Activated CD8-positive, alpha-beta memory T cell treated with anti-CD3 and anti-CD28 coated beads for 24 hours (primary cell): Measurements from ENCODE around the gene APOA4.

Source experiments
- DNase-seq: peaks from one replicate; pipeline ENCODE4 v3.0.0-alpha.2; 2020

The APOA4 gene

DNA sequence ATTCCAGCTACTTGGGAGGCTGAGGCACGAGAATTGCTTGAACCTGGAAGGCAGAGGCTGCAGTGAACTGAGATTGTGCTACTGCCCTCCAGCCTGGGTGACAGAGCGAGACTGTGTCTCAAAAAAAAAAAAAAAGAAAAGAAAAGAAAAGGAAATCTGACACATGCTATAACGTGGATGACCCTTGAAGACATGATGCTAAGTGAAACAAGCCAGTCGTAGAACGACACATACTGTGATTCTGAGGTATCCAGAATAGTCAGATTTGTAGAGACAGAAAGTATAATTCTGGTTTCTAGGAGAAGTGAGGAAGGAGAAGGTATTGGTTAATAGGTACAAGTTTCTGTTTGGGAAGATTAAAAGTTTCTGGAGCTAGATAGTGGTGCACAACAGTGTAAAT, 24.7 kb downstream of the APOA4 start:
- no peak for DNase-seq

DNA sequence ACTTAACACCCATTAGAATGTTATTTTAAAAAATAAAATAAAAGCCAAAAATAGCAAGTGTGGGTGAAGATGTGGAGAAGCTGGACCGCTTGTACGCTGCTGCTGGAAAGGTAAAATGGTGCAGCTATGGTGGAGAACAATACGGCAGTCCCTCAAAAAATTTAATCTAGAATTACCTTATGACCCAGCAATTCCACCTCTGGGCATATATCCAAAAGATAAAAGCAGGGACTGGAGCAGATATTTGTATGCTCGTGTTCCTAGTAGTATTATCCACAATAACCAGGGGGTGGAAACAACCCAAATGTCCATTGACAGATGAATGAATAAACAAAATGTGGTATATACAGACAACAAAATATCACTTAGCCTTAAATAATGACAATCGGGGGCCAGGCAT, 25.3 kb downstream of the APOA4 start:
- no peak for DNase-seq

GRCh38 chr11:116796548-116796947, 26.6 kb downstream of the APOA4 start:
- no peak for DNase-seq

- no peak for DNase-seq
These were observed 28.3 kb downstream of the APOA4 start for GRCh38 chr11:116794851-116795250.

- no peak for DNase-seq
These were observed 29.4 kb downstream of the APOA4 start for GRCh38 chr11:116793772-116794097.

DNA sequence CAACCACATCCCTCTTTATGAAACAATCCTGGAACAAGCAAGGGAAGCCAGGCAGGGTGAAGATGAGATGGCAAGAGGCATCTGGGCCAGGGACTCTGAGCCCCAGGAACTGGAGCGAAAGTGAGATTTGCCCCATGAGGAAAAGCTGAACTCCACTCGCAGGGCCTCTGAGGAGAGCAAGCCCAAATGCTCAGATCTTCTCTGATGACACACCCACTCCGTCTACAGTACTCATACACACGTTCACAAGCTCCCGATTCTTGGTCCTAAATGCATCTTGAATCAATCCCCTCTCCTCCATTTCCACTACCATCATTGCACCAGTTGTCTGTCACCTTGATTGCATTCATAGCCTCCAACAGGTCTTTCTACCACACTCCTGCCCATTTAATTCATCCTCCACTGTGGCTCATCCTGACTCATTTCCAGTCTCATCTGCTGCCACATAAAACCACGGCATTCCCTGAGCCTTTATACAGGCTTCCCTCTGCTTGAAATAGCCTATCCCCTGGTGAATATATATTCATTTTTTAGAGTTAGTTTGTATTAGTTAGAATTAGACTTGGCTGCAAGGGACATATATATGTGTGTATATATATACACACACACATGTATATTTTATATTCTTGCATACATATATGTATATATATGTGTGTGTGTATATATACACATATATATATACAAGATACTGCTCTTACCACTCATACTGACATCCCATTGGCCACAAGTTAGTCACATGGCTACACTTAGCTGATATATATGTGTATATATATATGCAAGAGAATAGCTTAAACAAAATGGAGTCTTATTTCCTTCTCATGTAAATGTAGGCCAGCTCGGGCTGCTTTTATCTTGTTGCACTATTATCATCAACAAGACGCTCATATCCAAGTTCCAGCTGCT, 30.0 kb downstream of the APOA4 start:
- DNase-seq: no peak

GRCh38 chr11:116792144-116792868, 30.8 kb downstream of the APOA4 start:
- DNase-seq: no peak

DNA sequence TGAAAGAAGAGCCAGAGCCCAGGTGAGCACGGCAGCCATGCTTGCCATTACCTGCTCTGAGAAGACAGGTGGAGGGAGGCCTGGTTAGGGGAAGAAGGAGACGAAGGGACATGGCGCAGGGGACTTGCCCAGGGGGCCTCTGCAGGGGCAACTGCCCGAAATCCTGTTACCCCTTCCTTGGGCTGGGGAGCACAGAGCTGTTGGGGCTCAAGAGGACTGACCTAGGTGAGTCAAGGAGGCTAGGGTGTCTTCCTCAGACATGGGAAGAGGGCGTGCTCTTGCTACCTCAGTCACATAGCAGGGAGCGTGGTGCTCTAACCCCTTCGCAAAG, 31.3 kb downstream of the APOA4 start, which contains the start of gene APOA5:
Gene APOA5 (minus strand): TSS at position 67 of the 331 bp plus-strand sequence. CDS start 19 bp downstream, at position 48.
- no peak for DNase-seq

DNA sequence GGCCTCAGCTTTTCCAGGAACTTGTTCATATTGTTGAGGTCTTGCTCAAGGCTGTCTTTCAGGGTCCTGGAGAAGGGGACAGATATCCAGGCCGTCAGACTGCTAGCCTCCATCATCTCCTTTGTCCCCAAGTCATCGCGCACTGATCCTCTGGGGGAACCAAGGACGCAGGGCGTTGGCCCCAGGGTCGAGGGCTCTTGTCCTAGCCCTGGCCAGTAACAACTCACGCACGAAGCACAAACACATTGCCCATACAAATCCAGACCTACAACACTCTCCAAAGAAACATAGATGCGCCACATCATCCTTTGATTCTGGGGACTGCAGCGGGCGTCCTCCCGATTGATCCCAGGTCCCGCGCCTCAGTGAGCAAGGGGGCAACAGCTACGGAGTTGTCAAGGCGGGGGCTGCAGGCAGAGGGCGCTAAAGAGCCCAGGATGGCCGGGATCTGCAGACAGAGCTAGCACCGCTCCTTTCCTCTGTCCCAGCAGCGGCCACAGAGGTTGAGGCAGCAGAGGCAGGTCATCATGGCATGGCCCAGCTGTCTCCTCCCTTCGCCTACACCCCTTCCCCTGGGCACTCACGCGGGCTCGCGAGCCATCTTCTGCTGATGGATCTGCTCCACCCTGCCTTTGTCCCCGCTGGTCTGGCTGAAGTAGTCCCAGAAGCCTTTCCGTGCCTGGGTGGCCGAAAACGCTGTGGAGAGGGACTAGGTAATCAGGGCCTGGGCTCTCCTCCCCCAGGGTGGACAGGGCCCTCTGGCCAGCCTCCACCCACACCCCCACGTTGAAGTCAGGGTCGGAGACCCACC, 31.9 kb downstream of the APOA4 start:
- peak; percentile 92 for DNase-seq

GRCh38 chr11:116790167-116791001, 32.7 kb downstream of the APOA4 start:
- DNase-seq: no peak

- DNase-seq: no peak
These were observed 34.1 kb downstream of the APOA4 start for GRCh38 chr11:116788975-116789374.

GRCh38 chr11:116788534-116788933, 34.6 kb downstream of the APOA4 start:
- DNase-seq: no peak

DNA sequence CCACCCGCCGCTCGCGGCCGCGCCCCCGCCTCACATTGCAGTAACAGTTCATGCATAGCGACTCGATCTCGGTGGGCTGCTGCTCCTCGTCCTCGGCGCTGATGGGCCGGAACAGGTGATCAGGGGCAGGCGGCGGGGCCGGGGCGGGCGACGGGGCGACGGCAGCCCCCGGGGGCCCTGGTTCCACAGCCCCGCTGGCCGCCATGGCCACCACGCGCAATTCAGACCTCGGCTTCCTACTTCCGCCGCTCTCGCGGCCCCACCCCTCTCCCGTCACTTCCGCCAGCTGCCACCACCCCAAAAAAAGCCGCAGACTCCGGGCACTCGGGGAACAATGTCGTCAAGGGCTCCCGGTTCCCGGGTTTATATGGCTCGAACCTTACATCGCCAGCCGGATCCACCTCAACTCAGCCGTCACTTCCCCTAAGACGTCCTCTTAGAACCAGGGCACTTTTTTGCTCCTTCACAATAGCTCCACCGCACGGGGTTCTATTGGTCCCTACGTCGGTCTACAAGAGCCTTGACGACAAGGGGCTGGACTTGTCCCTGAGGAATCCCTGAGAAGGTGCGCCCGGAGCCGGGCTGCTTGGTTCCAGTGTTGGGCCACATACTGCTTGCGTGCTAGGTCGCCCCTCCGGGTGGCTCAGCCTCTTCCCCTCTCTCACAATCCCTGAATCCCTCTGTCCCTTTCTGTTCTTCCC, 35.2 kb downstream of the APOA4 start, which contains the start of gene ZPR1:
Gene ZPR1 (minus strand): TSS at position 238 of the 701 bp plus-strand sequence. CDS start 33 bp downstream, at position 205.
- peak; percentile 93 for DNase-seq

GRCh38 chr11:116787436-116787785, 35.7 kb downstream of the APOA4 start:
- no peak for DNase-seq

- no peak for DNase-seq
These were observed 36.1 kb downstream of the APOA4 start for GRCh38 chr11:116786966-116787365.

GRCh38 chr11:116786326-116786725, 36.8 kb downstream of the APOA4 start:
- DNase-seq: no peak

GRCh38 chr11:116782728-116783127, 40.4 kb downstream of the APOA4 start:
- no peak for DNase-seq

- DNase-seq: no peak
These were observed 44.5 kb downstream of the APOA4 start for GRCh38 chr11:116778556-116778955.

DNA sequence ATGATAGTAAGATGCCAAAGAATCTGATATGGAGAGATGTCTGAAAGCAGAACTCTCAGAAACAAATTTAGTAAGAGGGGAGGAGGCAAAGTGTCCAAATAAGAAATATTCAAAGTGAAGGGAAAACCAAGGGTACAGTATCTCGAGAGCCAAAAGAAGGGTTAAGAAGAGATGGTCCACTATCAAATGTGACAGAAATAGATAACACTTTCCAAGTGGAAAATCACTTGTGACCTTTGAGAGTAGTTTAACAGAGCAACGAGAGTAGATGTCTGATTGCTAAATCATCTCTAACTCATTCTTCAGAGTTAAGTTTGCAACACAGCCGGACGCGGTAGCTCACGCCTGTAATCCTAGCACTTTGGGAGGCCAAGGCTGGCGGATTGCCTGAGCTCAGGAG, 46.0 kb downstream of the APOA4 start:
- DNase-seq: no peak

DNA sequence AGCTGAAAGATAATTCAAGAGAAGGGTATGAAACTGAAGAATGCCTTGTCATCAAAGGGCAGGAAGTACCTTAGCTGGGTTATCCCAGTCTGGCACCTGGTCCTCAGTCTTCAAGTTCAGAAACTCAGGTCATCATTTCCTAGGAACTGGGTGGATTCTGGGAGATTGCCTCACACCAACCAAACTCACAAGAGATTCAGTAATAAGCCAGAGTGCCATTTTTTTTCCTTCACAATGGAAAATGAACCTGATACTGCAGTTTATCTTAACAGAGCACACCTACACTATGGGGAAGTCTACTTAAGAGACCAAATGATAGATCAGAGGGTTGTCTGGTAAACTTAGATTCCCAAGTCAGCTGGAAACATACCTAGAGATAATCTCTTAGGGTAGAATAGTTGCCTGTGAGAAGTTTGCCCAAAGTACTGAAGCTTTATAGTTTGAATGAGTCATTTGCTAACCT, 46.6 kb downstream of the APOA4 start:
- no peak for DNase-seq

DNA sequence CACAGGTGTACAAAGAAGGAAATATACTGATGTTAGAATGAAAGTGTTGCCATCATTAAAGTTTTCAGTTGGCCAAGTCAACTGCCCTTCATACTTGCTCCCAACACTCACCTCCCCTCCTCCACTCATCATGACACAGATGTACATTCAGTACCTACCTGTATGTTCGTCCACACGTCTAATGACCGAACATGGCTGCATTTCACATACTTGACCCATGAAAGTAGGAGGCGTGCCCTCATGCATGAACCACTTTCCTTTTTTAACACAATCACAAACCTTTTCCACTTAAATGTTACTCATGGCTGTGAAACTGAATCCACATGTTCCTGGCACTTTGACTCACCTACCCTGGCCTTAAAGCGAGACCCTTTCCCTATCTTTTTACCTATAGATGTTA, 47.1 kb downstream of the APOA4 start:
- no peak for DNase-seq

DNA sequence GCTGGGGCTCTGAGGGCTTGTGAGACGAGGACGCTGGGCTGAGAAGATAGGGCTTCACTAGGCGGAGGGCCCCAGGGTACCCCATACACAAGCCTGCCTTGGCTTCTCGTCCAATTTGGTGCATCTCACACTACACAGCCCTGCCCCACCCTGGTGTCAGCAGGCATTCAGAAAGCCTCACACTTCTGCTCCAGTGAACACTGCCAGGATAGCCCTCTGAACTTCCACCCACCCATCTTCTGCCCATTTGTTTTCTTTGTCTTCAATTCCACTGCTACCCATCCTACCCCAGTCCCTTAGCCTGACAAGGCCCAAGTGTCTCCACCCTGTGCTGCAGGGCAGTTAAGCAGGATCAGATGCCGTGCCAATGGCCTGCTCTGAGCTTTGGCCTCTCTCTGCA, 48.4 kb downstream of the APOA4 start:
- DNase-seq: no peak
